ENCODE data around the gene SESN2. TPM values are rescaled to one million over a fixed set of nuclear protein-coding genes. Genes with fewer than 3 reads are reported as not detected.
A peak's percentile ranks its signal among the peaks of the same experiment; 100 is the strongest.

Gene SESN2
- total RNA-seq, 2 experiments from 2014 or later: 8.8 to 9.6 TPM

- peaks cover 16% of the 10 kb centered on the region for H3K4me1 Mint-ChIP-seq (ENCODE audit: low read depth)
- no peaks in the 10 kb centered on the region for H3K36me3 Mint-ChIP-seq (ENCODE audit: low read depth)
- H3K27me3 Mint-ChIP-seq: no peaks in the 10 kb centered on the region
- peaks cover 21% of the 10 kb centered on the region for H3K36me3 ChIP-seq (ENCODE audit: insufficient read depth, low read length)
- ChIA-PET POLR2A (interaction anchor here (0.6 kb wide), 2 partner anchors 89 to 749 kb away, joined by 3 read pairs; partner anchors contain the start of genes MED18 and WASF2), CTCF (no interaction called here)
- TF ChIP-seq CTCF (IDR thresholded peaks at IDR 0.05): no peak
- peak overlapping the region; percentile 15 for H3K27ac Mint-ChIP-seq
- H3K27ac ChIP-seq (ENCODE audit: low read depth in 1 of 2, low read length in 2 of 2): no peak overlapping the region
- H3K4me1 ChIP-seq (ENCODE audit: insufficient read depth, low read length): peaks cover 46% of the 10 kb centered on the region
- DNase-seq (no peak), ATAC-seq (ENCODE audit: poor library complexity) (no peak)
- intact Hi-C loops (cut with DNase I, micrococcal nuclease): no loop called here
- H3K4me3 ChIP-seq (ENCODE audit: low read length): no peak overlapping the region
- no peaks in the 10 kb centered on the region for H3K9me3 Mint-ChIP-seq
- no peaks in the 10 kb centered on the region for H3K27me3 ChIP-seq (ENCODE audit: control insufficient read depth in 1 of 2, insufficient read depth in 2 of 2, low read length in 2 of 2)
- peak overlapping the region; percentile 58 for H3K4me3 Mint-ChIP-seq
- H3K9me3 ChIP-seq (ENCODE audit: control insufficient read depth in 1 of 2, insufficient read depth in 1 of 2, low read length in 2 of 2): no peaks in the 10 kb centered on the region
These were observed 20.3 kb upstream of the SESN2 start for GRCh38 chr1:28239004-28239403.

- TF ChIP-seq CTCF (IDR thresholded peaks at IDR 0.05): no peak
- H3K4me1 ChIP-seq (ENCODE audit: insufficient read depth, low read length): peaks cover 54% of the 10 kb centered on the region
These were observed 19.3 kb upstream of the SESN2 start for GRCh38 chr1:28240024-28240423.

GRCh38 chr1:28241638-28242241 lies 17.6 kb upstream of the SESN2 start:
- intact Hi-C loops (cut with DNase I, micrococcal nuclease): loop anchor here (10.0 kb wide), 2 partner anchors 343 to 403 kb away; partner anchors contain the start of genes RNU11 (in 1 of the 2) and TAF12 (in 1 of the 2)
- no peak overlapping the region for H3K27ac Mint-ChIP-seq
- H3K36me3 Mint-ChIP-seq (ENCODE audit: low read depth): no peaks in the 10 kb centered on the region
- Histone ChIP-seq H3K4me1 (ENCODE audit: insufficient read depth, low read length) (peaks cover 49% of the 10 kb centered on the region), H3K9me3 (ENCODE audit: control insufficient read depth in 1 of 2, insufficient read depth in 1 of 2, low read length in 2 of 2) (no peaks in the 10 kb centered on the region), H3K27ac (ENCODE audit: low read depth in 1 of 2, low read length in 2 of 2) (no peak overlapping the region), H3K4me3 (ENCODE audit: low read length) (no peak overlapping the region), H3K36me3 (ENCODE audit: insufficient read depth, low read length) (peaks cover 21% of the 10 kb centered on the region), H3K27me3 (ENCODE audit: control insufficient read depth in 1 of 2, insufficient read depth in 2 of 2, low read length in 2 of 2) (no peaks in the 10 kb centered on the region)
- ATAC-seq (ENCODE audit: poor library complexity): no peak
- H3K9me3 Mint-ChIP-seq: no peaks in the 10 kb centered on the region
- ChIA-PET CTCF (no interaction called here), POLR2A (interaction anchor here (0.5 to 1.1 kb wide), 2 partner anchors 15 to 42 kb away, joined by 3 read pairs; no protein-coding TSS in a partner anchor)
- peaks cover 30% of the 10 kb centered on the region for H3K4me1 Mint-ChIP-seq (ENCODE audit: low read depth)
- DNase-seq: no peak
- TF ChIP-seq CTCF (IDR thresholded peaks at IDR 0.05): no peak
- H3K27me3 Mint-ChIP-seq: no peaks in the 10 kb centered on the region
- H3K4me3 Mint-ChIP-seq: no peak overlapping the region

More at GRCh38 chr1:28240024-28240423, 19.3 kb upstream of the SESN2 start:
- Mint-ChIP-seq H3K36me3 (ENCODE audit: low read depth) (no peaks in the 10 kb centered on the region), H3K27me3 (no peaks in the 10 kb centered on the region), H3K9me3 (no peaks in the 10 kb centered on the region), H3K4me1 (ENCODE audit: low read depth) (peaks cover 22% of the 10 kb centered on the region), H3K27ac (no peak overlapping the region), H3K4me3 (no peak overlapping the region)
- Histone ChIP-seq H3K27ac (ENCODE audit: low read depth in 1 of 2, low read length in 2 of 2) (no peak overlapping the region), H3K36me3 (ENCODE audit: insufficient read depth, low read length) (peaks cover 21% of the 10 kb centered on the region), H3K4me3 (ENCODE audit: low read length) (no peak overlapping the region), H3K27me3 (ENCODE audit: control insufficient read depth in 1 of 2, insufficient read depth in 2 of 2, low read length in 2 of 2) (no peaks in the 10 kb centered on the region), H3K9me3 (ENCODE audit: control insufficient read depth in 1 of 2, insufficient read depth in 1 of 2, low read length in 2 of 2) (no peaks in the 10 kb centered on the region)
- intact Hi-C loops (cut with DNase I, micrococcal nuclease): loop anchor here (10.0 kb wide), 2 partner anchors 345 to 405 kb away; partner anchors contain the start of genes RNU11 (in 1 of the 2) and TAF12 (in 1 of the 2)
- ATAC-seq (ENCODE audit: poor library complexity): no peak
- POLR2A ChIA-PET: no interaction called here
- DNase-seq: no peak
- CTCF ChIA-PET: no interaction called here

All from CD4-positive, alpha-beta T cell (primary cell).